Mesodermal cell (in vitro differentiated cells): ENCODE data around the gene ERBB2.
"Not testable (repeated sequence)": the region's sequence is repeated elsewhere in the genome, so short reads cannot be mapped to it uniquely, and the experiment has no call there.

ENCODE experiments used
- H3K27ac ChIP-seq: 2 replicates; pipeline ENCODE4 v1.7.0; 2013; ENCODE audit warnings: mild to moderate bottlenecking, low read depth, low read length, moderate library complexity; ENCODE audit not compliant: severe bottlenecking
- H3K36me3 ChIP-seq: 2 replicates; pipeline ENCODE4 v1.7.1; 2013; ENCODE audit warnings: mild to moderate bottlenecking, low read length, moderate library complexity; ENCODE audit not compliant: control insufficient read depth, insufficient read depth
- H3K4me1 ChIP-seq: one replicate; pipeline ENCODE4 v1.7.1; 2013; ENCODE audit warnings: mild to moderate bottlenecking, low read length; ENCODE audit not compliant: insufficient read depth, control insufficient read depth, poor library complexity, severe bottlenecking
- H3K4me3 ChIP-seq: 2 replicates; pipeline ENCODE4 v1.7.0; 2013; ENCODE audit warnings: low read length, control low read depth, mild to moderate bottlenecking; ENCODE audit not compliant: insufficient read depth, poor library complexity, severe bottlenecking; ENCODE audit errors: extremely low read depth
- H3K9me3 ChIP-seq: 2 replicates; pipeline ENCODE4 v1.7.1; 2013; ENCODE audit warnings: mild to moderate bottlenecking, low read length, moderate library complexity; ENCODE audit not compliant: control insufficient read depth
- WGBS, 2 experiments: methylation state at CpG; one replicate each; pipeline ENCODE4 v1.1.5; 2013; ENCODE audit warnings: missing lambda C conversion rate in 2 of 2; ENCODE audit not compliant: insufficient coverage in 2 of 2; 5-methylcytosine and 5-hydroxymethylcytosine counted together

Gene ERBB2

DNA sequence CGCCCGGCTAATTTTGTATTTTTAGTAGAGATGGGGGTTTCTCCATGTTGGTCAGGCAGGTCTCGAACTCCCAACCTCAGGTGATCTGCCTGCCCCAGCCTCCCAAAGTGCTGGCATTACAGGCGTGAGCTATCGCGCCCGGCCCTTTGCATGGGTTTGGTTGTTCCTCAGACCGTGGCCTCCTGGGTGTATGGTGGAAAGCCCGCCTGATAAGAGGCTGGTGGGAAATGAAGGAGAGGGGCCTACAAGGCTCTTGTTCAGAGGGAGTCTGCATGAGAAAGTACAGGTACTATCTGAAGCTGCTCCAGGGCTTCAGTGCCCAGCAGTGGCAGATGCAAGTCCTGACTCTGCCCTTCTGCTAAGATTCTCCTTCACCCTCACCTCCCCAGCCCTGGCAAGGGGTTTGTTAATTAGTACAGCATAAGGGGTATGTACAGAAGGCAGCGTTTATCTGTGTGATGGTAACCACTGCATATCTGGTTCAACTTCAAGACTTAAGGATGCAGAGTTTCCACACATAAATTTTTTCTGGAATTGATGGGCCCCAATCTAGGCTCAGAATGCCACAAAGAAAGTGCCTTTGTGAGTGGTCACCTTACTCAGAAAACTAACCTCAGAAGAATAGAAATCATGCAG, 62.1 kb downstream of the ERBB2 start:
- WGBS, 2 experiments = 81 to 100% methylated on average over 4 to 6 of the region's 10 CpGs
- Histone ChIP-seq H3K9me3 (no peaks in the 10 kb centered on the region), H3K36me3 (no peaks in the 10 kb centered on the region), H3K4me1 (peaks cover 6% of the 10 kb centered on the region), H3K4me3 (no peak overlapping the region), H3K27ac (no peak overlapping the region)

- H3K9me3 ChIP-seq = no peaks in the 10 kb centered on the region
- H3K27ac ChIP-seq = no peak overlapping the region
- H3K4me3 ChIP-seq = no peak overlapping the region
- 88 to 100% methylated on average over 2 to 3 of the region's 5 CpGs for WGBS, 2 experiments
- H3K36me3 ChIP-seq = no peaks in the 10 kb centered on the region
- H3K4me1 ChIP-seq = peaks cover 2% of the 10 kb centered on the region
Observed at GRCh38 chr17:39763051-39763820, 63.4 kb downstream of the ERBB2 start.

- 60 to 81% methylated on average over 1 to 2 of the region's 3 CpGs for WGBS, 2 experiments
- H3K36me3 ChIP-seq, H3K9me3 ChIP-seq, H3K4me3 ChIP-seq, H3K4me1 ChIP-seq, H3K27ac ChIP-seq: not testable (repeated sequence)
Observed at GRCh38 chr17:39764171-39764570, 64.3 kb downstream of the ERBB2 start.

DNA sequence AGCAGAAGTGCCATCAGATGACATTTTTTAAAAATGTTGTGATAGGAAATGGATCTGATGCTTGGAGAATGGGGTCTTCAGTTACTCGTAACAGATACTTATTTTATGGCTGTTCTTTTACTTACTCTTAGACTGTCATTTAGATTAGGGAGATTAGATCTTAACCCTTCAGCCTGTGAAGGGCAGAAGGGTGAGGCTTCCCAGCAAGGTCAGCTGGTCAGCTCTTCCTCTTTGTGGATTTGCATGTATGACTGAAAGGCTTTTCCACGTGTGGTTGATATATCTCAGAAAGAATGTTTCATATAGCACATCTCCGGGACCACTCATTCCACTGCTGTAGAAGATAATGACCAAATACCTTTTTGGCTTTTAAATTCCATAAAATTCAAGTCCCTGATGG, 65.3 kb downstream of the ERBB2 start:
- no peak overlapping the region for H3K4me3 ChIP-seq
- no peaks in the 10 kb centered on the region for H3K36me3 ChIP-seq
- H3K27ac ChIP-seq = no peak overlapping the region
- H3K4me1 ChIP-seq = no peaks in the 10 kb centered on the region
- H3K9me3 ChIP-seq = no peaks in the 10 kb centered on the region
- 60% methylated on average over 1 of the region's 3 CpGs; no CpG with 5 or more reads in 1 of the 2 experiments for WGBS, 2 experiments

- Histone ChIP-seq H3K4me3 (no peak overlapping the region), H3K36me3 (no peaks in the 10 kb centered on the region), H3K27ac (no peak overlapping the region), H3K4me1 (no peaks in the 10 kb centered on the region), H3K9me3 (no peaks in the 10 kb centered on the region)
- 96 to 99% methylated on average over 13 to 18 of the region's 18 CpGs for WGBS, 2 experiments
Observed at GRCh38 chr17:39765766-39766165, 65.9 kb downstream of the ERBB2 start.

DNA sequence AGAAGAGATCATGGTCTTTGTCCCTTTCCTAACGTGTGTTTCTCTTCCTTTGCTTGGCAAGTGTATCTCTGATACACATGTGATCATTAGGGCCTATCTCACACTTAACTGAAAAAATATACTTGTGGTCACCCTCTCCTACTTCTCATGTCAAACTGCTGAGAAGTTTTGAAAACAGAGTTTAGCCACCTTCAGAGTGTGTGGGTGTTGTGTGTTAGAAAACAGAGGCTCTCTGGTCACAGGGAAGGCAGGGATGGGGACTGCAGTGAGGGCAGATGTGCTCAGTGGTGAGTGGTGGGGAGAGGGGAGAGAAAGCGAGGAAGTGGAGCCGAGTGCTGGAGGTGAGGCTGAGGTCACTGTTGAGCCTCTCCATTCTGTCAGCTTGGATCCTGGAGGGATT, 67.3 kb downstream of the ERBB2 start:
- Histone ChIP-seq H3K4me1 (no peaks in the 10 kb centered on the region), H3K27ac (no peak overlapping the region), H3K9me3 (no peaks in the 10 kb centered on the region), H3K4me3 (no peak overlapping the region), H3K36me3 (no peaks in the 10 kb centered on the region)
- WGBS, 2 experiments = 90% methylated on average over 2 of the region's 3 CpGs; no CpG with 5 or more reads in 1 of the 2 experiments

DNA sequence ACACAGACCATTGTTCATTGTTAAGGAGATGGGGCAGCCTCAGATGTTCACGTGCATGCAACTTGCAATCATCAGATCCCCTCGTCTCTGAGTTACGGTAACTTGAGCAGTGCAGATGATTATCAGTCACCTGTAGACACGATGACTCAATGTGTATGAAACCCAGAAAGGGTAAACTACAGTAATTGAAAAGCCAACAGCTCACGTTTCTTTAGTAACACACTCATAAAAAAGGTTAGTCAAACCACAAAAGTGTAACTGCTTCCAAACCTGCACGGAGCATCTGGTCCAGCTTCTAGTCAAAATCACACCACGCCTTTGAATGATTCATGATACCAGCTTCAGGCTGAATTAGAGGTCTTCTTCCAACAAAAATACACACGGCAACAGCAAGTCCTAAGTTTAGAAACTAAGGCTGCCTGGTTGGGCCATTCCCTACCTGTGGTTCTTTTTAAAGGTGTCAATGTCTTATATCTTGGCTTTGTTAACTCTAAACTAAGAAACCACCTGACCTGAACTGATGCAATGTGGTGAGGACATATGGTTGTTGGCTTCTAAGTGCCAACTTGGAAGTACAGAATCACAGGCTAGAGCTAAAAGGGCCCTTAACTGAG, 70.2 kb downstream of the ERBB2 start:
- WGBS, 2 experiments = 90 to 91% methylated on average over 7 to 8 of the region's 8 CpGs
- Histone ChIP-seq H3K4me1 (no peaks in the 10 kb centered on the region), H3K4me3 (no peak overlapping the region), H3K36me3 (no peaks in the 10 kb centered on the region), H3K9me3 (no peaks in the 10 kb centered on the region), H3K27ac (no peak overlapping the region)

DNA sequence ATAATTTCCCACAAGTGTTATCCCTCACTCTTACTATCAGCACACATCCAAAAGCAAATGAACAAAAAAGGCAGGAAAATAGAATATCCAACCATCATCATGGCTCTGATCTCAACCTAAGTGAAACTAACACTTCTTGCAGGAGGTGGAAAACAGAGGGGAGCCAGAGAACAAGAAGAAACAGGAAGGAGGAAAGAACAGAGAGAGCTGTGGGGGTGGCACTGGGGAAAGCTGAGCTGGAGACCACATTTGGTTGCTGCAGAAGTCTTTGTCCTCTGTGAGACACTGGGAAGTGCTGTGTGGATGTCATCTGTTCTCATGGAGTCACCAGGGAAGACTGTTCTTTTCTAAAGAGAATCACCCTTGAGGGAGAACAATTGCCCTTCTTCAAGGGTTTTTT, 72.6 kb downstream of the ERBB2 start:
- Histone ChIP-seq H3K36me3 (no peaks in the 10 kb centered on the region), H3K4me1 (no peaks in the 10 kb centered on the region), H3K27ac (no peak overlapping the region), H3K9me3 (no peaks in the 10 kb centered on the region), H3K4me3 (no peak overlapping the region)

DNA sequence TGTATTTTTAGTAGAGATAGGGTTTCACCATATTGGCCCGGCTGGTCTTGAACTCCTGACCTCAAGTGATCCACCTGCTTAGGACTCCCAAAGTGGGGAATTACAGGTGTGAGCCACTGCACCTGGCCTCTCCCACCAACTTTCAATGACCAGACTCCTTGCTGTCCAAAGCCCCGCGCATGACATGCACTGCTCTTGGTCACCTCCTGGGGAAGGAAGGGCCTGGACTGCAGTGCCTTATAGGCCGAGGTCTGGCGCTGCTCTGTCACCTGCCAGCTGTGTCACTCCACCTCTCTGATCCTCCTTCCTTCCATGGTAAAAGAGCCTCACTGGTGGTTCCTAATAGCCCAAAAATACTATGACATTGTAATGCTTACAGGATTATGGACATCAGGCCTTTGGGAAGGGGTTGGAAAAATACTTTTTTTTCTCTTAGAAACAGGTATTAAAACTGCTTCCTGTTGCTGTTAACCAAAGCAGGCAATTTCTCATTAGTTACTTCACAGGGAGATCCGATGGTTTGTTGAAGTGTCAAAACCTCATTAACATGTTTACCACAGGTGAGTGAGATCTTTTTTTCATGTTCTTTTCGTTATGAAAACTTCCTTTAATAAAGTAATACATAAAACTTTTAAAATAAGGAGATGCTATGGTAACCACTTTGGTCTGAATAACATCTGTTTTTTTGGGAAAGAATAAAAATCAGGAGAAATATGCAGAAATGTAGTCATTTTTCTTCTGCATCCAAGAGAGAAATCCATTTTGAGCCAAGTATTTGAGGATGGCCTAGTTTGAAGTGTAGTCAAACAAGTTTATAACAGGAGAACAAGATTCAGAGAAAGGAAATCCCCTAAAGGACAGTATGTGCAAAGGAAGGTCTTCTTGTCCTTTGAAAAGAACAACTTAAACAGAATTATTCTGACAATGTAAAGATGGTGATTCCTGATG, 73.4 kb downstream of the ERBB2 start:
- Histone ChIP-seq H3K4me1 (no peaks in the 10 kb centered on the region), H3K27ac (no peak overlapping the region), H3K9me3 (no peaks in the 10 kb centered on the region), H3K36me3 (no peaks in the 10 kb centered on the region), H3K4me3 (no peak overlapping the region)
- 84 to 93% methylated on average over 3 to 5 of the region's 7 CpGs for WGBS, 2 experiments

- WGBS, 2 experiments = no CpG with 5 or more reads among the region's 4 CpGs
- H3K4me1 ChIP-seq = no peaks in the 10 kb centered on the region
- H3K27ac ChIP-seq = no peak overlapping the region
- H3K9me3 ChIP-seq = no peaks in the 10 kb centered on the region
- H3K4me3 ChIP-seq = no peak overlapping the region
- no peaks in the 10 kb centered on the region for H3K36me3 ChIP-seq
Observed at GRCh38 chr17:39774047-39774446, 74.2 kb downstream of the ERBB2 start.
